Activated naive CD8-positive, alpha-beta T cell treated with anti-CD3 and anti-CD28 coated beads, Interleukin-2, amount 50 U/mL, for 16 hours (primary cell): ENCODE measurements around the gene RBM26.

Source experiments
- DNase-seq: peaks from one replicate; pipeline ENCODE4 v3.0.0-alpha.2; 2020; ENCODE audit warnings: low read depth, low spot score

Gene RBM26

DNA sequence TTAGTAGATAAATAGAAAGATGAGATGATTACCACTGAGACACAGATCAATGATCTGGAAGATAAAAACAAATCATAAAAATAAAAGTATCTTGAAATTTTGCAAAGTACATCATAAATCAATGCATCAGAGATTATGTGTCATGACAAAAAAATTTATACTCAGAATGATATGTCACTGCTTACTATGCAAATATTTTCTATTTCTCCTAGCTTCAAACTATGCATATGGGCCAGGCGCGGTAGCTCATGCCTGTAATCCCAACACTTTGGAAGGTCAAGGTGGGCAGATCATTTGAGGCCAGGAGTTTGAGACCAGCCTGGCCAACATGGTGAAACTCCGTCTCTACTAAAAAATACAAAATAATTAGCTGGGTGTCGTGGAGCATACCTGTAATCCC is 17.3 kb upstream of the RBM26 start:
- DNase-seq, result no peak

DNA sequence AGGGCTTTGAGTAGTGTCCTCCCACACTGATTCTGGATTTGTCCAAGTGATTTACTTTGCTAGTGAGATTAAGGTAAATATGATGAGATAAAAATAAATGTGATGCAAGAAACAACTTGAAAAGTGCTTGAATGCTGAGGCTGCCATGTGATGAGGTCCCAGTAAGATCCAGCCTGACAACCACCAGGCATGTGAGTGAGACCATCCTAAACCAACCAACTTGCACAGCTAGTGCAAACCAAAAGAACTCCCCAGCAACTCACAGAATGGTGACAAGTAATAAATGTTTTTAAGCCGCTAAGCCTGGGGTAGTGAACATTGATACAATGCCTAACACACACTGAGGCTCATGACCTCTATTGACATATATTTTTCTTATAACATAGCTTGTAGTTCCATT is 13.3 kb upstream of the RBM26 start:
- DNase-seq, result no peak

DNA sequence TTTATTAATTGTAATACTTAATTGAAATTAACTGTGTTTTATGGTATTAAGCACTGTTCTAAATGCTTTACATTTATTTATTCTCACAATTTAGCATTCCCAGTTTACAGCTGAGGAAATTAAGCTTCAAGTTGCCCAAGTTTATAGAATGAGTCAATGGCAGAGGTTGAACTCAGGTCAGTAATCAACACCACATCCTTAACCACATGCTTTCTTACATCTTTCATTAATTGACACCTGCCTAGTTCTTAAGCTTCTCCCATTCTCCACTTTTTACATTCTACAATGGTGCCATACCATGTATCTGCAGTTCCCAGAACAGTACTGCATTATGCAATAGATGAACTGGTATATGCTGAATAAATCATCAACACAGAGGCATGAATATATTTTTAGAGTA is 11.7 kb upstream of the RBM26 start:
- no peak for DNase-seq

DNA sequence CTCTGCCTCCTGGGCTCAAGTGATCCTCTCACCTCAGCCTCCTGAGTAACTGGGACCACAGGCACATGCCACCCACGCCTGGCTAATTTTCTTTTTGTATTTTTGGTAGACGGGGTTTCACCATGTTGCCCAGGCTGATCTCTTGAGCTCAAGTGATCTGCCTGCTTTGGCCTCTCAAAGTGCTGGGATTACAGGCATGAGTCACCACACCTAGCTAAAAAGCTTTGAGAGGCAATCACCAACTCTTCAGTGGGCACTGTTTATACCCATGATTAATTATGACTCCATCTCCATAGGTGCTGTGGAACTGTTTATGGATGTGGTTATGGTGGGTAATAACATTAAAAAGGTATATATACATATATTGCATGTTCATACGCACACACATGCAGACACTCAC is 7.5 kb upstream of the RBM26 start:
- no peak for DNase-seq

DNA sequence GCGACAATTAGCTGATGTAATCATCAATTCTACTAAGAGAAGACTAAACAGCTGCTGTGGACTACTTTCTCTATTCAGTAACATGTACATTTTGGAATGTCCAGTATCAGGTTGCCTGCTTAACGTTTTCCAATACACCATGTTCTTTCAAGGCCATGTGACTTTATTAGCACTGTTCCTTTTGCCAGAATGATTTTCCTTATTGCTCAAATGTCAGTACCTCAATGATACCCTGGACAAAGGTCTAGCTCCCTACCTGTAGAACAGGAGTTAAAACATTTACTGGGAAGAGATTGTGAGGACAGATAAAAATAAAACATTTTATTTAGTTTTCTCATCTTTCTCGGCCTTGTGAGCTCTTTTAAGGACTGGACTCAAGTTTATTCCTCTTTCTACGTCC is 3.8 kb upstream of the RBM26 start:
- no peak for DNase-seq

DNA sequence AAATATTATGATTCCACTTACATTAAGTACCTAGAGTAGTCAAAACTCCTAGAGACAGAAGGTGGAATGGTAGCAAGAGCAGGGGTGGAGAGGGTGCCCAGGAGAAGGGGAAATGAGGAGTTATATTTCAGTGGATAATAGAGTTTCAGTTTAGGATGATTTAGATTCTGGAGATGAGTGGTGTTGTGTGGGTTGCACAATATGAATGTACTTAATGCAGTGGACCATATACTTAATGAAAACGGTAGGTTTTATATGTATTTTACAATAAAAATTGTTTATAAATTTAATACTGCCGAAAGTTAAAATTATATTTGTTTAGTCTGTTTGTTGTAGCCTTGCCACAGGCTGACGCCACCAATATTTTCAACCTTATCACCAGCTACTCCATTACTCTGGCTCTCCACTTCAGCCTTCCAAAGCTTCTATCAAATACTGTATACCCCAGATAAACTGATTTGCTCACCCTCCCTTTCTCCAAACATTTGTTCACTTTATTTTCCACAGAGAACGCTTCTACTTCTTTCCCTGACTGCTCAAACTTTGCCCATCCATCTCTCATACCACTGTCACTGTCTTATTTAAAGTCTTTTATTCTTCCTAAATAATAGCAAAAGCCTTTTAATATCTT is 1.4 kb upstream of the RBM26 start:
- no peak for DNase-seq

DNA sequence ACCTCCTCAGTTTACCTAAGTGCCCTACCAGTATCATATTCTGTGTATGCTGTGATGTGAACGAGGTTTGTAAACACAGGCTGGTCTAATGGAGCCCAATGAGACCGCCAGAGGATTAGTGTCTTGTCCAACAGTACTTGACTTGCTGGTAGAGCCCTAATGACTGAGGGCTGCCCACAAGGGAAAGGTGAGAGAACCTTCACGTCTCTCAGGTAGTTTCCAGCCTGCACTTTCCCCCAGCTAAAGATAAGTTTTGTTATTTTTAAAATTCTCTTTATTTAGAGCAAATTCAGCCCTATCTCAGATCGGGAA is 498 bp upstream of the RBM26 start:
- no peak for DNase-seq

DNA sequence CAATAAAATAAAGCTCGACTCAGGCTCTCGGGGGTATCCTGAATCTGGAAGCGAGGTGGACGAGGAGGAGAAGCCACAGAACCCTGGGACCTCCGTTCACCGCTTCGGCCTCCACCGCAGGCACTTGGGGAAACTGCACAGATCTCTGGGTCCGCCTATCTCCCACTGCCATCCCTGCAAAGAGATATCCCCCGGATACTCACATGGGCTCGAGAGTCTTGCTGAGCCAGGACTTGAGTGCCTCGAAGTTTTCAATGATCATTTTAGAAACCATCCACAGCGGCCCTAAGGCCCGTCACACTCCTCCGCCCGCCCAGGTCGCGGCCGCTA is 589 bp downstream of the RBM26 start:
- no peak for DNase-seq

DNA sequence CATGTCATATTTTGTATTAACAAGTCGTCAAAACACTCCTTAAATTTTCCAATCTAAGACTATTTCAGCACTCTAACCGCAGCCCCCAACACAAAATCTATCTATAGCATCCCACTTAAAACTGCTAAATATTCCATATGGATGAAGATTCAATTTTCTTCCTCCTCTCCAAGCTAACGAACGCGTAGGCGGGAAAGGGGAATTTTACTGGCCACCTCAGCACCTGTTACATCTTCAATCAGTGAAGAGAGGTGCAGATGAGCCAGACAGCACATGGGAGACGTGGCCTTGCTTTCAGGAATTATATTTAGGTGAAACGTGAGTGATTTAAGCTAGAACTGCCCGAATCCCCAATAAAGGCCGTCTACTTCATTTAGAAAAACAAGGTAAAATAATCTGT is 1.1 kb downstream of the RBM26 start:
- DNase-seq, result no peak

DNA sequence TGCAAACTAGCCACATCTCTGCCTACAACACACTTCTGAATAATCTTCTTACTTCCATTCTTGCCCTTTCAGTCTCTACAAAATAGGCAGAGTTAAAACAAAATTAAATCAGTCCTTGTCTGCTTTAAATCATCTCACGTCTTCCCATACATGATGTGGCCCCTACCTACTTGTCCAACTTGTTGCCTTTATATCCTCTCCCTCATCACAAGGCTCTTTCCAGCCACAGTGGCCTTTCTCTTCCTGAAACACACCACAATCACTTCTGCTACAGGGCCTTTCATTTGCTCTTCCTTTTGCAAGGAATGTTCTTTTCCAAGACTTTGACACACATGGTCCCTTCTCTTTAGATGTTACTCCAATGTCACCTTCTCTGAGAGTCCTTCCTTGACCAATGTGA is 1.7 kb downstream of the RBM26 start:
- DNase-seq, result no peak

DNA sequence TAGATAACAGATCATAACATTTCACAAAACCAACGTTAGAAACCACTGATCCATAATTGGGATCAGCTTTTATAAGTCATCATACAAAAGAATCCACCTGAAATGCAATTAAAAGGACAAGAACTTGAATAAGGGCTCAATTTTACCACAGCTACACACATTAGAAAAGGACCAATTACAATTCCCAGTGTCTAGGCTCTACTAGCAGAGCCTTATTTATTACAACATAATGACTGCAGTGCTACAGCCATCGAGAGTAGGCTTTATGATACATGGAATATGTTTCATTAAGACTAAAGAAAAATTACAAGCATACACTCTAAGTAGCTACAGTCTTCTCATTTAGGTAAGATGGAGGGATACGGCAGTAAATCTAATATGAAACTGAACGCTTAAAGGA is 2.9 kb downstream of the RBM26 start:
- DNase-seq, result no peak

DNA sequence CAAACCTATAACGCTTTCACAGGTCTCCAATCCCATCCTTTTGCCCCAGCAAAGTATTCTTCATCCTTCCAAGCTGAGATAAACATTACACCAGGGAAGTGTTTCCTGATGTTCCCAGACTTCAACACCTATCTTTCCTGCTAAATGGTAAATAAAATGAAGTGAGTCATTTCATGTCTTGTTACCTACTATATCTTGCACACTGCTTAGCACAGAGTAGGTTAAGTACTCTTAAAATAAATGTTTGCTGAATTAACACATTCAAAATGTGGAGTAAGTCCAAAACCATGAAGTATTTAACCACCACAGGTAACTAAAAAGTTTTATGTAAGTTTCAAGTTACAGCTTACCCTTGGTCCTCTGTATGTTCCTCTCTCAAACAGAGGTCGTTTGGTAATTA is 3.4 kb downstream of the RBM26 start:
- no peak for DNase-seq

DNA sequence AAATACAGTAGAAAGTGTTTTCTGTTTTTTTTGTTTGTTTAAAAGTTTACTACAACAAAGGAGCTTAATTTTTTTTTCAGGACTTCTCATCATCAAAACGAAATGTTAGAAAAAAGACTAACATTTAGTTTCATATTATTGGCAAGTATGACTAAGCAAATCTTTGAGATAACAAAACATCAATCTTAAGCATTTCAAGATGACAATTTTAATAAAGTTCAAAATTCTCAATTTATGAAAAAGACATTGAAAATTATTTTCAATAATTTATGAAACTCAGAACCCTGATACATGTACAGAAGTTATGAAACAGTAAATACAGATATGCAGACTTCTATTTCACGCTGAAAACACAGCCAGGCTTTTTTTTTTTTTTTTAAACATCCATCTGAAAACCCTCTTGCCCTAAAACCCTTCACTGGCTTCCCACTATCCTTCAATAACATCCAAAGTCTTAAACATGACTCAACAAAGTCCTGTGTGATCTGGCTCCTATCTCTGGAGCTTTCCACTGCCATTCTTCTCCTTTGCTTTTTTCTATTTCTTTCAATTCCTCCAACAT is 3.9 kb downstream of the RBM26 start:
- DNase-seq, result no peak

DNA sequence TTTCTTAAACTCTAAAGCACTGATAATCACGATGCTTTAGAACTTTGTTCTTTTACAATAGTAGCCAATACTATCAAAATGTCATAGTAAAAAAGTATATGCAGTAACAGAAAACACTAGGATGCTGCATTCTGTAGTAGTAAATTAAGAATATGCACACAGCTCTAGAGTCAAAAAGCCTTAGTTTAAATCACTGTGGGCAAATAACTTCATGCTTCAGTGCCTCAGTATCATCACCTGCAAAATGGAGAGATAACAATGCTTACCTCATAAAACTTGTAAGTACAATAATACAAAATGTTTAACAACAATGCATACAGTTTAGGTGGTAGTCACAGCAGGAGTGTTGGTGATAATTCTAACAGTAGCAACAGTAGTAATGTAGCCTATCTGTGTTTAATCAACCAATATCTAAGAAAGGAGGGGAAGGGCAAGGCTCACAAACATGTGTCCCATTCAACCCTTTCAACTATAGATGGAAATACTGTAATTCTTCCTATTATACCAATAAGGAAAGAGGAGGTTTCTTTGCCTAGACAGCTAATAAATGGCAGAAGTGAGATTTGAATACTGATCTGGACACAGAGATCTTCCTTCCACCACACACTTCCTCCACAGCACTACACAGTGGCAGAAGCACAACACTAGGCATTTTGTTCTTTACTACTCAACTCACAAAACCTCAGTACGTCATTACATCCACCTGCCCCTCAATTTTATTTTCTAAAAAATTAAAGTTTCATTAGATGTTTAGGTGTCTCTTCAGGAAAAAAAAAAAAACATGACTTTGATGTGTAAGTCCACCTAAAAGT is 4.6 kb downstream of the RBM26 start:
- DNase-seq, result no peak

DNA sequence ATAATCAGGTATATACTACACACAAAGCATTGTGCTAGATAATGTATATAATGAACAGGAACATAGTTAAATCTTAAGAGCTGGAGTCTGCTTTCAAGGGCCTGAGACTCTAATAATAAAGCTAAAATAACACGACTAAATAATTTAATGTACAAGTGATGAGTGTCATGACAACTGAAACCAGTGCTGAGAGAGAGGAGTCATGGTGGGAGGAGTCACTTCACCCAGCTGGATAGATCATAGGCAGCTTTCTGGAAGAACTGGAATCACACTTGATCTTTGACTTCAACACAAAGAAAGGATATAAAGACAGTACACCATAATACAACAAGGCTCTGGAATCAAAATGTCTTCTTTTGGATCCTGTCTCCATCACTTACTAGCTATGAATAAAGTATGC is 7.1 kb downstream of the RBM26 start:
- no peak for DNase-seq

DNA sequence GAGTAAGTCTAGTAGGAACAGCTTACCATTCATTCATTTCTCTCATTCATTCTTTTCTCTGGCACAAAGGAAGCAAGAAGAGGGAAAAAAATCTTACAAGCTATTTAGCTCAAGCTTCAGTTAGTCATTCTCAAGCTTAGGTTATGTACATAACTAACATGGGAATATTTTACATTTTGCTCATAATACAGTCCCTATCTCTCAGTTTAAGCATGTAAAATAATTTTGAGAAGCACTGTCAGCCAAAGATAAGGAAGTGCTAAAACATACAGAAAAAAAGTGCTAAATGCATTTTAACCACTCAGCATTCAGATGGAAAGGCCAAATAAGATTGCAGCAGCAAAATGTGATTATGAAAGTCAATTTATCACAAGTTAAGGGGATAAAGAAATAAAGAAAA is 7.9 kb downstream of the RBM26 start:
- DNase-seq, result no peak

DNA sequence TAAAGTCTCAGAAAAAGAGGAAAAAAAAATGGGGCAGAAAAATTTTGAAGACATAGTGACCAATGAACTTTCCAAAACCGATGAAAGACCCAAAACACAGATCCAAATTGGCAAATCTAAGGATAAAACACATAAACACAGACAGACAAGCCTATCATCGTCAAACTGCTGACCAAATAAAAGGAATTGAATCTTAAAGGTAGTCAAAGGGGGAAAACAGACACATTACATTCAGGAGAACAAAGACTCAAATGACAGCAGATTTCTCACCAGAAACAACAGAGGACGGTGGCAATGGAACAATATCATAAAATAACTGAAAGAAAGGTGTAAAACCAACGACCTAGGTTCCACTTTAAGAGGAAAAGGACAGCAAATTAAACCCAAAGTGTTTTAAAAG is 10.2 kb downstream of the RBM26 start:
- no peak for DNase-seq

DNA sequence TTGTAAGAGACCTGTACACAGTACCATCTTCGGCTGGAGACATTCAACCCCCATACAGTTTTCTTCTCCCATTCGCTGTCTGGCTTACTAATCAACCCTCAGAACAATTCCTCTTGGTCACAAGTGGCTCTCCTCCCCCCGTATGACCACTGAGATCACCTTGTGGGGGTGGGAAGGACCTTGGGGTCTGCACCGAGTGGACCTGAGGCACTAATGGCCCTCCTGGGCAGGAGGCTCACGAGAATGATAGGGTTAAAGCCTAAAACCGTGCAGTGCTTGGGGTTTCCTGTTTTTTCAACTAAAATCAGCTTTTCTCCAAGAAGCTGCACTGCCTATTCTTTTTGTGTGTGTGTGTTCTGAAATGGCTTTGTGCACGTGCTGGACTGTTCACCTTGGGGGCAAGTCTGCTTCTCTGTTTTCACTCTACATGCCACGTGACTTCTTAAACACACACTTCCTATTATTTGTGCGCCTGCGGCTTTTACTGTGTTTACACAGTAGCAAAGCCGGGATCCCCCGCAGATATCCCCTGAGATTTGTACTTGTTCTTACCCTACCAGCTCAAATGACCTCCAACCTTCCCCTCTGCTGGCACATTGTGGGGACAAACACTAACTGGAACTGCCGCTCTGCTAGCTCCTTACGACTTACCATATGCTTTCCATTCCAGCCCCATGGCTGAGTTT is 12.3 kb downstream of the RBM26 start:
- no peak for DNase-seq

DNA sequence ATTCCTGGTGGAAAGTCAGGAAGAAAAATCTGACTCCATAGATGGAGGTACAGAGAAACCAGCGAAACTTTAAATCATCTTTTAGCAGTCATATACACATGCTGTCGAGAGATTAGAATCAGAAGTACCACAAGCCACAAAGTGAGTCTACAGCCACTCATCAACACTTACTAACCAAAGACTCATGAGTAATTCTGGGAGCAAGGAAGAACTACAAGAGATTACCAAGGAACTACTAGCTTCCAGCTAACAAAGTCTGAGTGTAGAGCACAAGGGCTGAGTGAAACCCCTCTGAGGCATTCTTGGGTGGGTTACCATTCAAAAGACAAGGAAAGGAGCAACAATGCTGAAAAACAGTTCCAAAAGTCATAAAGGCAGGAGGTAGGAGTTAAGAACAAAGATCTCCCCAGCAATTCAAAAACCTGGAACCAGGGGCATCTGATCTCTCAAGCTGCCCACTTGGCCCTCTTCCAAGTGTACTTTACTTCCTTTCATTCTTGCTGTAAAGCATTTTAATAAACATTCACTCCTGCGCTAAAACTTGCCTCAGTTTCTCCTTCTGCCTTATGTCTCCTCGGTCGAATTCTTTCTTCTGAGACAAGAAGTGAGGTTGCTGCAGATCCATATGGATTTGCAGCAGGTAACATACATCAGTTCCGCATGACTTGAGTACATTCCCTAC is 13.0 kb downstream of the RBM26 start:
- DNase-seq, result no peak

DNA sequence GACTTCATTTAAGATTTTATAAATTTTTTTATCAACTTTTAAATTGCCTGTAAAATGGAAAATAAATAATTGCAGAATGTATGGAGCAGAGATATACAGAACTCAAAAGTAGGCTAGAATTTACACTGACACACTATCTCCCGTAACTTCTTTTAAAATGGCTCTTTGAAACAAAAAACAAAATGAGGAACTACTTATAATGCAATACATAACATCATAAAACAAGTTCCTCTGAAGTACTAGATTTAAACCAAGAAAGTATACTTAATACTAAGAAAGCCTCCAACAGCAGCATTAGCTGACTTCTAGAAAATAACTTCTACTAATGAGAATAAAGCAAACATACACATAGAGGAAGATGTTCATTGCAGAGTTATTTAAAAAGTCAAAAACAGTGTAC is 17.0 kb downstream of the RBM26 start:
- no peak for DNase-seq

DNA sequence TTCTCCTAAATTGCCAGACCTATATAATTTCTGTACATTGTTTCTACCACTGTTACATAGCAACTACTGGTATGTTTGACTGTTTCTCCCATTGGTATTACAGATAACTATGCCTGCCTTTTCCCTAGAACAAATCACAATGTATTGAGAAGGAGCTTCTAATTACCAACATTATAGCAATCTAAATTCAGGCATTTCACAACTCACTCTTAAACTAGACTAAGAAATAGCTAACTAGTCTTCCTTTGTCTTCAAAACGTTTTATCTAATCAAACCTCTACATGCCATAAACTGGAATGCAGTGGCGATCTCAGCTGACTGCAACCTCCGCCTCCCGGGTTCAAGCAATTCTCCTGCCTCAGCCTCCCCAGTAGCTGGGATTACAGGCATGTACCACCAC is 18.2 kb downstream of the RBM26 start:
- no peak for DNase-seq

DNA sequence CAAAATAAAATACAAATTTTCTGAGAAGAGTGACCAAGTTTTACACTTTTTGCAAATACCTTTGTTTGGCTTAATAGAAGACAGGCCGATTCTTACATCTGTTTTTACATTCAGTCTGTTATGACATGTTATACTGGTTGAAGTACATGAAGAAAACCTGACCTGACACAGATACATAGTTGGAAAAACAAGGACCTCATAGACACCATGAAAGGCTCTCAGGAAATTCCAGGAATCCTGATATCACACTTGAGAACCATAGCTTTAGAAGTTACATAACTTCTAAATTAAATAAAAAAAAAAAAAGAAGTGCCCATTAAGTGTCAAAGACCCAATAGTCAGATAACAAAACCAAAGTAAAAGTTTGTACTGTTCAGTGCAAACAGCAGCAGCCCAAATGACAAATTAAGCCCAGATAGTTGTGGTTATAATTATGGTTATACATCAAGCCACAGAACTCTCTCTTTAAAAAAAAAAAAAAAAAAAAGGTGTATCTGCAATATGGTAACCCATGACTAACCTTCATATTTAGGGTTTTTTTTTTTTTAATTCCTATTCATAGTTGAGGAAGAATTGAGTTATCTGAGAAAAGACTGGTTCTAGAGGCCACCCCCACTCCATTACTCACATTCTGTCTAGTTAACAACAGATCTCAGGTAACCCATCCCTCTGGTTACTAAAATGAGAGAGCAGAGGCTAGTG is 19.8 kb downstream of the RBM26 start:
- no peak for DNase-seq
